GM23338 (cell line): ENCODE results near the gene CACNA1D. TPM values are rescaled to one million over a fixed set of nuclear protein-coding genes. Genes with fewer than 3 reads are reported as not detected.

Experiments used
- ATAC-seq: fragments of 200-7000 bp; cut with Tn5 transposase; 3 replicates; pipeline ENCODE4 v1.9.1; 2020
- DNase-seq: peaks from one replicate; pipeline ENCODE4 v3.0.0-alpha.2; 2015; ENCODE audit warnings: low spot score
- H2AFZ ChIP-seq: fragments of 200-600 bp; sonication (generic); 2 replicates; pipeline ENCODE4 v1.8.0; 2016; ENCODE audit warnings: antibody characterized with exemption, mild to moderate bottlenecking, moderate library complexity
- H3F3A ChIP-seq: fragments of 200-600 bp; sonication (generic); replicated peaks from 2 replicates; pipeline ENCODE4 v1.8.0; 2017; ENCODE audit warnings: antibody characterized with exemption, mixed run types, low read depth
- H3K27ac ChIP-seq: fragments of 200-600 bp; sonication (generic); 2 replicates; pipeline ENCODE4 v1.6.1; 2016; ENCODE audit warnings: low read depth
- H3K27me3 ChIP-seq: fragments of 200-600 bp; sonication (generic); 2 replicates; pipeline ENCODE4 v1.8.0; 2016; ENCODE audit warnings: mild to moderate bottlenecking, mixed run types, moderate library complexity; ENCODE audit not compliant: insufficient read depth
- H3K36me3 ChIP-seq: fragments of 200-600 bp; sonication (generic); 2 replicates; pipeline ENCODE4 v1.8.0; 2016; ENCODE audit warnings: mild to moderate bottlenecking; ENCODE audit not compliant: insufficient read depth
- H3K4me1 ChIP-seq: fragments of 200-600 bp; sonication (generic); 2 replicates; pipeline ENCODE4 v1.8.0; 2016; ENCODE audit warnings: mild to moderate bottlenecking, moderate library complexity; ENCODE audit not compliant: insufficient read depth
- H3K4me2 ChIP-seq: fragments of 200-600 bp; sonication (generic); 2 replicates; pipeline ENCODE4 v1.7.1; 2017; ENCODE audit warnings: mixed run types
- H3K4me3 ChIP-seq: fragments of 200-600 bp; sonication (generic); 2 replicates; pipeline ENCODE4 v1.6.1; 2016; ENCODE audit warnings: mixed run types
- H3K79me2 ChIP-seq: fragments of 200-600 bp; sonication (generic); replicated peaks from 2 replicates; pipeline ENCODE4 v1.8.0; 2017; ENCODE audit warnings: mild to moderate bottlenecking; ENCODE audit not compliant: insufficient read depth
- H3K9me2 ChIP-seq: fragments of 200-600 bp; sonication (generic); 2 replicates; pipeline ENCODE4 v1.8.0; 2017; ENCODE audit not compliant: insufficient read depth
- H4K20me1 ChIP-seq: fragments of 200-600 bp; sonication (generic); replicated peaks from 2 replicates; pipeline ENCODE4 v1.8.0; 2017; ENCODE audit warnings: mild to moderate bottlenecking; ENCODE audit not compliant: insufficient read depth
- H3K27ac Mint-ChIP-seq: 2 replicates; pipeline ENCODE4 v1.8.0; 2020; ENCODE audit warnings: inconsistent platforms, mild to moderate bottlenecking, moderate library complexity, mixed read lengths
- H3K27me3 Mint-ChIP-seq: 3 replicates; pipeline ENCODE4 v1.8.0; 2022; ENCODE audit warnings: low read depth, mild to moderate bottlenecking, moderate library complexity, mixed read lengths, inconsistent platforms; ENCODE audit not compliant: insufficient read depth, poor library complexity
- H3K36me3 Mint-ChIP-seq: 3 replicates; pipeline ENCODE4 v1.8.0; 2021; ENCODE audit warnings: low read depth, mild to moderate bottlenecking, inconsistent platforms, moderate library complexity, mixed read lengths
- H3K4me1 Mint-ChIP-seq: 3 replicates; pipeline ENCODE4 v1.8.0; 2020; ENCODE audit warnings: mild to moderate bottlenecking, inconsistent platforms, mixed read lengths
- H3K4me3 Mint-ChIP-seq: 3 replicates; pipeline ENCODE4 v1.8.0; 2021; ENCODE audit warnings: moderate library complexity, mild to moderate bottlenecking, inconsistent platforms, mixed read lengths
- H3K9me3 Mint-ChIP-seq: 3 replicates; pipeline ENCODE4 v1.8.0; 2020; ENCODE audit warnings: moderate library complexity, mild to moderate bottlenecking, inconsistent platforms, mixed read lengths
- CREB1 ChIP-seq: fragments of 250-450 bp; sonication (Bioruptor Pico); IDR thresholded peaks from 2 replicates; pipeline ENCODE4 v1.5.0; 2020; ENCODE audit warnings: low read depth, mild to moderate bottlenecking, moderate library complexity
- EZH2 ChIP-seq: fragments of 200-600 bp; sonication (generic); IDR thresholded peaks from one replicate; pipeline ENCODE4 v1.8.0; 2017; ENCODE audit warnings: antibody characterized with exemption, mild to moderate bottlenecking, low read depth; ENCODE audit not compliant: unreplicated experiment
- EZH2phosphoT487 ChIP-seq: fragments of 200-600 bp; sonication (generic); IDR thresholded peaks from one replicate; pipeline ENCODE4 v1.8.1; 2018; ENCODE audit warnings: antibody characterized with exemption; ENCODE audit not compliant: unreplicated experiment
- JUNB ChIP-seq: IDR thresholded peaks from one replicate; pipeline ENCODE4 v1.6.1; 2016; ENCODE audit warnings: antibody characterized with exemption; ENCODE audit not compliant: unreplicated experiment
- NANOG ChIP-seq: IDR thresholded peaks from 2 replicates; pipeline ENCODE4 v1.6.1; 2016; ENCODE audit warnings: antibody characterized with exemption, borderline replicate concordance
- POLR2AphosphoS5 ChIP-seq: IDR thresholded peaks from 2 replicates; pipeline ENCODE4 v1.6.1; 2016; ENCODE audit warnings: antibody characterized with exemption, low read depth
- STAT1 ChIP-seq: IDR thresholded peaks from one replicate; pipeline ENCODE4 v1.6.1; 2016; ENCODE audit warnings: antibody characterized with exemption; ENCODE audit not compliant: unreplicated experiment
- ZNF114 ChIP-seq: fragments of 250-450 bp; sonication (Bioruptor Pico); IDR thresholded peaks from 2 replicates; pipeline ENCODE4 v1.5.0; 2020; ENCODE audit warnings: mild to moderate bottlenecking, moderate library complexity
- ZNF331 ChIP-seq: fragments of 250-450 bp; sonication (Bioruptor Pico); IDR thresholded peaks from 2 replicates; pipeline ENCODE4 v1.5.0; 2020; ENCODE audit warnings: low read depth, mild to moderate bottlenecking, moderate library complexity
- polyA plus RNA-seq: library from polyadenylated mRNA; unstranded; fragments of >200 nt; fragmentation: Nextera tagmentation; extraction: Ambion mirVana; gene quantifications from 2 replicates; pipeline ENCODE4 v1.2.1, GENCODE V29; 2016
- total RNA-seq: library from RNA; depleted of rRNA; stranded (reverse); fragments of >200 nt; shearing (Covaris generic); gene quantifications from 2 replicates; pipeline ENCODE4 v1.2.3, GENCODE V29; 2014
- TF ChIP-seq, protein P1 (sequence below): IDR thresholded peaks from one replicate; pipeline ENCODE4 v1.6.1; 2018; ENCODE audit warnings: antibody characterized with exemption; ENCODE audit not compliant: unreplicated experiment
- TF ChIP-seq, protein P2 (sequence below): IDR thresholded peaks from 2 replicates; pipeline ENCODE4 v1.6.1; 2016; ENCODE audit warnings: antibody characterized with exemption
- TF ChIP-seq, protein P3 (sequence below), 2 experiments: fragments of 200-600 bp in 1 of 2; sonication (generic) in 1 of 2; conservative IDR thresholded peaks; 2 replicates each; pipeline versions ENCODE4 v1.5.1 to v1.6.1; 2016 to 2017; ENCODE audit warnings: antibody characterized with exemption in 2 of 2, low read depth in 2 of 2, mild to moderate bottlenecking in 2 of 2, moderate library complexity in 1 of 2

The CACNA1D gene
- total and polyA plus RNA-seq, 2 experiments from 2014 or later = 1.7 to 1.8 TPM

DNA sequence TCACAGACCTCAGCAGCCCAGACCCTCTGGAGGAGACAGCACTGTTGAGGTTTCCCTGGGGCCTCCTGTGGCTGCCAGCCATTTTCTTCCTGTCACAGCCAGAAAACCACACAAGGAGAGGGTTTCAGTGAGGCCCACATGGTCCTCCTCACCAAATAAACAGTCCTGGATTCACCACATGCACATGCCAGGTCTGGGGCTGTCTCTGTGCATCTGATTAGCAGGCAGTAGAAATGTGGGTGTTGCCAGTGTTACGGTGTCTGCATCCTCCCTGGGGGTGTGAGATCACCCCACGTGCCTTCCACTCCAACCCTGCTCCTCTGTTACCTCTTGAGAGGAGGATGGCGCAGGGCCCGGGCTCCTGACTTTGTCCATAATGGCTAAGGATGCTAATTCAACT is 211.4 kb downstream of the CACNA1D start:
- Histone ChIP-seq H4K20me1 (no peaks in the 10 kb centered on the region), H3F3A (no peaks in the 10 kb centered on the region), H3K4me3 (no peak overlapping the region), H3K27me3 (no peaks in the 10 kb centered on the region), H3K4me2 (no peak overlapping the region), H3K36me3 (no peaks in the 10 kb centered on the region), H3K27ac (no peak overlapping the region), H2AFZ (peak overlapping the region; percentile 43; the same call in 1 of the 2 replicates), H3K9me2 (no peaks in the 10 kb centered on the region), H3K79me2 (no peaks in the 10 kb centered on the region), H3K4me1 (no peaks in the 10 kb centered on the region)
- TF ChIP-seq, protein P1, sequence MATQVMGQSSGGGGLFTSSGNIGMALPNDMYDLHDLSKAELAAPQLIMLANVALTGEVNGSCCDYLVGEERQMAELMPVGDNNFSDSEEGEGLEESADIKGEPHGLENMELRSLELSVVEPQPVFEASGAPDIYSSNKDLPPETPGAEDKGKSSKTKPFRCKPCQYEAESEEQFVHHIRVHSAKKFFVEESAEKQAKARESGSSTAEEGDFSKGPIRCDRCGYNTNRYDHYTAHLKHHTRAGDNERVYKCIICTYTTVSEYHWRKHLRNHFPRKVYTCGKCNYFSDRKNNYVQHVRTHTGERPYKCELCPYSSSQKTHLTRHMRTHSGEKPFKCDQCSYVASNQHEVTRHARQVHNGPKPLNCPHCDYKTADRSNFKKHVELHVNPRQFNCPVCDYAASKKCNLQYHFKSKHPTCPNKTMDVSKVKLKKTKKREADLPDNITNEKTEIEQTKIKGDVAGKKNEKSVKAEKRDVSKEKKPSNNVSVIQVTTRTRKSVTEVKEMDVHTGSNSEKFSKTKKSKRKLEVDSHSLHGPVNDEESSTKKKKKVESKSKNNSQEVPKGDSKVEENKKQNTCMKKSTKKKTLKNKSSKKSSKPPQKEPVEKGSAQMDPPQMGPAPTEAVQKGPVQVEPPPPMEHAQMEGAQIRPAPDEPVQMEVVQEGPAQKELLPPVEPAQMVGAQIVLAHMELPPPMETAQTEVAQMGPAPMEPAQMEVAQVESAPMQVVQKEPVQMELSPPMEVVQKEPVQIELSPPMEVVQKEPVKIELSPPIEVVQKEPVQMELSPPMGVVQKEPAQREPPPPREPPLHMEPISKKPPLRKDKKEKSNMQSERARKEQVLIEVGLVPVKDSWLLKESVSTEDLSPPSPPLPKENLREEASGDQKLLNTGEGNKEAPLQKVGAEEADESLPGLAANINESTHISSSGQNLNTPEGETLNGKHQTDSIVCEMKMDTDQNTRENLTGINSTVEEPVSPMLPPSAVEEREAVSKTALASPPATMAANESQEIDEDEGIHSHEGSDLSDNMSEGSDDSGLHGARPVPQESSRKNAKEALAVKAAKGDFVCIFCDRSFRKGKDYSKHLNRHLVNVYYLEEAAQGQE = no peak
- TF ChIP-seq ZNF114 (CRISPR knock-in tag) (no peak), EZH2 (no peak)
- H3K9me3 Mint-ChIP-seq = no peaks in the 10 kb centered on the region
- H3K27ac Mint-ChIP-seq = no peak overlapping the region
- no peak for ATAC-seq
- no peaks in the 10 kb centered on the region for H3K36me3 Mint-ChIP-seq
- peaks cover 20% of the 10 kb centered on the region for H3K4me1 Mint-ChIP-seq
- no peaks in the 10 kb centered on the region for H3K27me3 Mint-ChIP-seq
- H3K4me3 Mint-ChIP-seq = no peak overlapping the region
- DNase-seq = no peak

DNA sequence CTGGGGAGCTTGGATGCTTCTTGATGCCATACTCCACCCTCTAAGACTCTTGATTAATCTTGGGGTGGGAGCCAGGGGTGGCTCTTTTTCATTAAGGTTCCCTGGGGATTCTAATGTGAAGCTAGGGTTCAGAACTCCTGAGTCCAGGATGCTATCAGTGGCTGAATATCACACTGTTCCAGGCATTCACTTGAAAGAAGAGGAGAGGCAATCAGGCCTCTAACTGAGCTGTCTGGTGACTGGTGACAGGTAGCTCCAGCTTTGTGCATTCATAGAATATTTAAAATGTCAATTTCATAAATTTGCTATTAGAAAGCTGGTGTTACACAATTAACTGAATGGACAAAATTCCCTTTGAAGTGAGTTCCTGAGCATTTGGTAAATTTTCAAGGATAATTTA is 212.8 kb downstream of the CACNA1D start:
- no peaks in the 10 kb centered on the region for H3F3A ChIP-seq
- DNase-seq (no peak), ATAC-seq (no peak)
- no peak overlapping the region for H3K4me3 ChIP-seq
- no peaks in the 10 kb centered on the region for H3K9me3 Mint-ChIP-seq
- H3K4me2 ChIP-seq = no peak overlapping the region
- no peaks in the 10 kb centered on the region for H3K36me3 ChIP-seq
- H2AFZ ChIP-seq = no peak overlapping the region
- H3K36me3 Mint-ChIP-seq = no peaks in the 10 kb centered on the region
- H3K4me3 Mint-ChIP-seq = no peak overlapping the region
- H3K27me3 ChIP-seq = no peaks in the 10 kb centered on the region
- H4K20me1 ChIP-seq = no peaks in the 10 kb centered on the region
- no peaks in the 10 kb centered on the region for H3K79me2 ChIP-seq
- H3K4me1 Mint-ChIP-seq = peaks cover 20% of the 10 kb centered on the region
- no peak overlapping the region for H3K27ac Mint-ChIP-seq
- H3K9me2 ChIP-seq = no peaks in the 10 kb centered on the region
- no peak overlapping the region for H3K27ac ChIP-seq
- no peaks in the 10 kb centered on the region for H3K4me1 ChIP-seq
- no peaks in the 10 kb centered on the region for H3K27me3 Mint-ChIP-seq
- TF ChIP-seq, protein P2, sequence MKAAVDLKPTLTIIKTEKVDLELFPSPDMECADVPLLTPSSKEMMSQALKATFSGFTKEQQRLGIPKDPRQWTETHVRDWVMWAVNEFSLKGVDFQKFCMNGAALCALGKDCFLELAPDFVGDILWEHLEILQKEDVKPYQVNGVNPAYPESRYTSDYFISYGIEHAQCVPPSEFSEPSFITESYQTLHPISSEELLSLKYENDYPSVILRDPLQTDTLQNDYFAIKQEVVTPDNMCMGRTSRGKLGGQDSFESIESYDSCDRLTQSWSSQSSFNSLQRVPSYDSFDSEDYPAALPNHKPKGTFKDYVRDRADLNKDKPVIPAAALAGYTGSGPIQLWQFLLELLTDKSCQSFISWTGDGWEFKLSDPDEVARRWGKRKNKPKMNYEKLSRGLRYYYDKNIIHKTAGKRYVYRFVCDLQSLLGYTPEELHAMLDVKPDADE = no peak
- TF ChIP-seq EZH2 (no peak), CREB1 (CRISPR knock-in tag) (no peak), EZH2phosphoT487 (no peak), NANOG (no peak), STAT1 (no peak), JUNB (no peak), ZNF331 (no peak), POLR2AphosphoS5 (no peak)
- TF ChIP-seq, protein P3, sequence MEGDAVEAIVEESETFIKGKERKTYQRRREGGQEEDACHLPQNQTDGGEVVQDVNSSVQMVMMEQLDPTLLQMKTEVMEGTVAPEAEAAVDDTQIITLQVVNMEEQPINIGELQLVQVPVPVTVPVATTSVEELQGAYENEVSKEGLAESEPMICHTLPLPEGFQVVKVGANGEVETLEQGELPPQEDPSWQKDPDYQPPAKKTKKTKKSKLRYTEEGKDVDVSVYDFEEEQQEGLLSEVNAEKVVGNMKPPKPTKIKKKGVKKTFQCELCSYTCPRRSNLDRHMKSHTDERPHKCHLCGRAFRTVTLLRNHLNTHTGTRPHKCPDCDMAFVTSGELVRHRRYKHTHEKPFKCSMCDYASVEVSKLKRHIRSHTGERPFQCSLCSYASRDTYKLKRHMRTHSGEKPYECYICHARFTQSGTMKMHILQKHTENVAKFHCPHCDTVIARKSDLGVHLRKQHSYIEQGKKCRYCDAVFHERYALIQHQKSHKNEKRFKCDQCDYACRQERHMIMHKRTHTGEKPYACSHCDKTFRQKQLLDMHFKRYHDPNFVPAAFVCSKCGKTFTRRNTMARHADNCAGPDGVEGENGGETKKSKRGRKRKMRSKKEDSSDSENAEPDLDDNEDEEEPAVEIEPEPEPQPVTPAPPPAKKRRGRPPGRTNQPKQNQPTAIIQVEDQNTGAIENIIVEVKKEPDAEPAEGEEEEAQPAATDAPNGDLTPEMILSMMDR (conservative IDR thresholded peaks at IDR 0.05; ENCODE audit: low read depth in 2 of 2) = no peak
